Liver (tissue), 9 donors: ENCODE measurements around the gene PARM1. TPM values are rescaled to one million over a fixed set of nuclear protein-coding genes. Genes with fewer than 3 reads are reported as not detected.

Experiments
- DNase-seq: peaks from one replicate; pipeline ENCODE4 v3.0.0-alpha.2; 2017; ENCODE audit warnings: low spot score
- H3K27ac ChIP-seq, 2 donors: one replicate each; pipeline ENCODE4 v1.7.0; 2013; ENCODE audit warnings: inconsistent platforms in 2 of 2, low read length in 2 of 2, control low read depth in 1 of 2, low read depth in 1 of 2, mild to moderate bottlenecking in 1 of 2
- H3K27me3 ChIP-seq, 4 donors: one replicate each; pipeline versions ENCODE4 v1.6.1 to v1.7.0; 2013; ENCODE audit warnings: low read length in 3 of 4, inconsistent platforms in 1 of 4, mild to moderate bottlenecking in 1 of 4, moderate library complexity in 1 of 4; ENCODE audit not compliant: control insufficient read depth in 4 of 4, insufficient read depth in 4 of 4
- H3K36me3 ChIP-seq, 4 donors: one replicate each; pipeline versions ENCODE4 v1.6.1 to v1.7.0; 2013; ENCODE audit warnings: low read length in 3 of 4, mild to moderate bottlenecking in 3 of 4, low read depth in 1 of 4, moderate library complexity in 1 of 4; ENCODE audit not compliant: control insufficient read depth in 4 of 4, insufficient read depth in 3 of 4
- H3K4me1 ChIP-seq, 4 donors: one replicate each; pipeline versions ENCODE4 v1.6.1 to v1.7.0; 2013; ENCODE audit warnings: low read length in 3 of 4, mild to moderate bottlenecking in 3 of 4, moderate library complexity in 1 of 4; ENCODE audit not compliant: control insufficient read depth in 4 of 4, insufficient read depth in 4 of 4
- H3K4me3 ChIP-seq, 3 donors: one replicate each; pipeline versions ENCODE4 v1.6.1 to v1.7.0; 2013; ENCODE audit warnings: low read length in 3 of 3, control low read depth in 1 of 3, low read depth in 1 of 3, mild to moderate bottlenecking in 1 of 3
- H3K9ac ChIP-seq, 2 donors: one replicate each; pipeline ENCODE4 v1.7.0; 2013; ENCODE audit warnings: low read length in 2 of 2, mild to moderate bottlenecking in 2 of 2, moderate library complexity in 2 of 2, control low read depth in 1 of 2, low read depth in 1 of 2
- H3K9me3 ChIP-seq, 4 donors: one replicate each; pipeline versions ENCODE4 v1.6.1 to v1.7.0; 2013; ENCODE audit warnings: low read length in 3 of 4; ENCODE audit not compliant: control insufficient read depth in 4 of 4
- CTCF ChIP-seq: fragments of 150-350 bp; IDR thresholded peaks from 2 replicates; pipeline ENCODE4 v1.5.1; 2017; ENCODE audit warnings: improper control_type of control experiment, low read depth, low read length; ENCODE audit not compliant: missing input control
- EGR1 ChIP-seq, 2 donors: IDR thresholded peaks; 2 replicates each; pipeline ENCODE4 v1.6.1; 2016 to 2018; ENCODE audit warnings: antibody characterized with exemption in 2 of 2, low read depth in 2 of 2
- HNF4G ChIP-seq: IDR thresholded peaks from 2 replicates; pipeline ENCODE4 v1.6.1; 2016; ENCODE audit warnings: antibody characterized with exemption
- JUND ChIP-seq, 2 donors: IDR thresholded peaks; 2 replicates each; pipeline ENCODE4 v1.6.1; 2016; ENCODE audit warnings: antibody characterized with exemption in 2 of 2
- MAX ChIP-seq: IDR thresholded peaks from 2 replicates; pipeline ENCODE4 v1.6.1; 2016; ENCODE audit warnings: antibody characterized with exemption
- RAD21 ChIP-seq, 2 donors: IDR thresholded peaks; 2 replicates each; pipeline ENCODE4 v1.6.1; 2016; ENCODE audit warnings: antibody characterized with exemption in 2 of 2, mild to moderate bottlenecking in 2 of 2
- REST ChIP-seq: IDR thresholded peaks from 2 replicates; pipeline ENCODE4 v1.6.1; 2016; ENCODE audit warnings: antibody characterized with exemption, mild to moderate bottlenecking
- RXRA ChIP-seq, 2 donors: IDR thresholded peaks; 2 replicates each; pipeline ENCODE4 v1.6.1; 2017 to 2018; ENCODE audit warnings: antibody characterized with exemption in 2 of 2, mild to moderate bottlenecking in 1 of 2
- TAF1 ChIP-seq: conservative IDR thresholded peaks from 2 replicates; pipeline ENCODE4 v1.6.1; 2016; ENCODE audit warnings: antibody characterized with exemption, mild to moderate bottlenecking
- ZBTB33 ChIP-seq: IDR thresholded peaks from 2 replicates; pipeline ENCODE4 v1.6.1; 2016; ENCODE audit warnings: antibody characterized with exemption
- WGBS: extraction: QIAGEN DNeasy Blood & Tissue Kit; methylation state at CpG from one replicate; pipeline ENCODE4 v1.1.7; 2013; 5-methylcytosine and 5-hydroxymethylcytosine counted together
- polyA plus RNA-seq, 2 donors: library from polyadenylated mRNA; stranded (reverse) in 1 of 2; unstranded in 1 of 2; fragments of 200-250 nt in 1 of 2; fragments of >200 nt in 1 of 2; fragmentation: Nextera tagmentation in 1 of 2; extraction: Ambion mirVana in 1 of 2; gene quantifications; one replicate each; pipeline versions ENCODE4 v1.2.1 to v1.2.3, GENCODE V29; 2013 to 2015
- total RNA-seq, 2 donors: library from RNA; depleted of rRNA; stranded (reverse); fragments of >200 nt; gene quantifications; one replicate each; pipeline ENCODE4 v1.2.3, GENCODE V29; 2014
- donor health status: healthy.
- donor health status: healthy.
- donor health status: healthy.
- donor health status: healthy.
- donor health status: healthy.

Gene PARM1
- total and polyA plus RNA-seq, 4 donors, result 0.42 to 2.2 (median 0.74) TPM

GRCh38 chr4:74930162-74930561 lies 2.8 kb upstream of the PARM1 start (continued):
- no peak for TF ChIP-seq REST

- Histone ChIP-seq H3K9ac (no peak overlapping the region), H3K27ac (no peak overlapping the region), H3K36me3 (no peaks in the 10 kb centered on the region), H3K4me1 (peaks cover 9 to 22% (median 19%) of the 10 kb centered on the region in 4 donors), H3K27me3 (peaks cover 0 to 13% (median 6%) of the 10 kb centered on the region in 4 donors), H3K4me3 (no peak overlapping the region), H3K9me3 (no peaks in the 10 kb centered on the region)
- 80% methylated on average over 2 of the region's 2 CpGs for WGBS
- no peak for DNase-seq
- TF ChIP-seq EGR1 (IDR thresholded peaks at IDR 0.05; ENCODE audit: low read depth in 2 of 2), result no peak
- no peak for TF ChIP-seq ZBTB33
- TF ChIP-seq MAX, result no peak
- TF ChIP-seq TAF1, result no peak
- TF ChIP-seq RAD21 (IDR thresholded peaks at IDR 0.05), result no peak
- TF ChIP-seq JUND (IDR thresholded peaks at IDR 0.05), result no peak
- no peak for TF ChIP-seq CTCF
- TF ChIP-seq RXRA (IDR thresholded peaks at IDR 0.05), result no peak
Observed at GRCh38 chr4:74931376-74931775, 1.5 kb upstream of the PARM1 start.

GRCh38 chr4:74932010-74932409 lies 906 bp upstream of the PARM1 start:
- TF ChIP-seq RXRA (IDR thresholded peaks at IDR 0.05) (no peak), HNF4G (no peak), EGR1 (IDR thresholded peaks at IDR 0.05; ENCODE audit: low read depth in 2 of 2) (no peak), TAF1 (no peak)
- H3K36me3 ChIP-seq, result no peaks in the 10 kb centered on the region
- peaks cover 9 to 22% (median 19%) of the 10 kb centered on the region in 4 donors for H3K4me1 ChIP-seq
- no peak for DNase-seq
- no peak overlapping the region for H3K4me3 ChIP-seq
- 64% methylated on average over 6 of the region's 6 CpGs for WGBS
- H3K27ac ChIP-seq, result no peak overlapping the region
- H3K9me3 ChIP-seq, result no peaks in the 10 kb centered on the region
- peaks cover 0 to 13% (median 6%) of the 10 kb centered on the region in 4 donors for H3K27me3 ChIP-seq
- H3K9ac ChIP-seq, result no peak overlapping the region
